HS-5 (cell line): Measurements from ENCODE around the gene ZNF646.

ENCODE experiments used
- DNase-seq: peaks from one replicate; pipeline ENCODE4 v3.0.0-alpha.2; 2012; ENCODE audit warnings: low read depth

Gene ZNF646

DNA sequence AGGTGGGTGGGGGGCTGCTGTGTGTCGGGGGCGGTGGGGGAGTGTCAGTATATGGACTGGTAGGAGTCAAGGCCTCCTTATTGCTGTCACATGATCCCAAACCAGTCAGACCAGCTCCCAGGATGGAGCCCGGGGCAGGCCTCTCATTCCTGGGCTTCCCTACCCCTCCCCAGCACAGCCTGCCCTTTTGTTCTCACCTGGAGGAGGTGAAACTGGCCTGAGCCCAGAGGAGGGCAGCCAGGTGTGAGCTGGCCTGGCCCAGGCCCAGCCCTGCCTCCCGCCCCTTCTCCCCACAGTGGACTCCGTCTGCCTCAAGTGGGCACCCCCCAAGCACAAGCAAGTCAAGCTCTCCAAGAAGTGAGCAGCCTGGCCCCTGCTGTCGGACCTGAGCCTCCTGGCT is 56.7 kb downstream of the ZNF646 start:
- no peak for DNase-seq

DNA sequence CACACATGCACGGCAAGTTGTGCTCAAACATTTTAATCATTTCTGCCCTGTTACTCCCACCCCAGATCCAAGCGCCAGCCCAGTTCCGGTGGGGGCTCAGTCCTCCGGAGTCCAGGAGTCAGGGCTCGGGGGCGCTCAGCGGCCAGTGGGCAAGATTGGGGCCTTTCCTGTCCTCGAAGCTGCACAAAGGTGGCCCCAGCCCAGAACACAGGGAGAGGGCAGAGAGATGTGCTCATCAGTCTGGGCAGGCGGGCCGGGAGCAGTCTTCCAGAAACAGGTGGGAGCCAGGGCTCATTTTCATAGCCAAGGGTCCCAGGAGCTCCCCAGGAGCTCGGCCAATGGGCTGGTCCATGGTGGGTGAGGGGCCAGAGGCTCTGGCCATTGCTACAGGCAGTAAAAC is 57.2 kb downstream of the ZNF646 start:
- DNase-seq = no peak

DNA sequence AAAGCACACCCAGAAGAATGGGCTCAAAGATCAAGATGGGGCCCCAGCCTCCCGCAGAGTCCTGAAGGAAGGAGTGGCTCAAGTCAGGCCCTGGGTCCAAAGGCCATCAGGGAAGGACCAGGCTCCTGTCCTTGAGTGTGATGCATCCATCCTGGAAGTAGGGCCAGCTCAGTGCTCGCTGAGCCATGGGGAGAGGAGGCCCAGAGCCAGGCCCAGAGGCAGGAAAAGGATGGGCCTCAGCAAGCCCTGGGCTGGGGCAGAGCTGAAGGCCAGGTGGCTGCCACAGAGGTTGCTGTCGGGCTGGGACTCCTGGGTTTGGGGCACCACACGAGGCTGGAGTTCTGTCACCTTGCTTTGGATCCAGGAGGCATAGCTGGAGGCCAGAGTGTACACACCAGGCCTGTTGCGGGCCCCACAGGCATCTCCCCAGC is 57.6 kb downstream of the ZNF646 start:
- no peak for DNase-seq

DNA sequence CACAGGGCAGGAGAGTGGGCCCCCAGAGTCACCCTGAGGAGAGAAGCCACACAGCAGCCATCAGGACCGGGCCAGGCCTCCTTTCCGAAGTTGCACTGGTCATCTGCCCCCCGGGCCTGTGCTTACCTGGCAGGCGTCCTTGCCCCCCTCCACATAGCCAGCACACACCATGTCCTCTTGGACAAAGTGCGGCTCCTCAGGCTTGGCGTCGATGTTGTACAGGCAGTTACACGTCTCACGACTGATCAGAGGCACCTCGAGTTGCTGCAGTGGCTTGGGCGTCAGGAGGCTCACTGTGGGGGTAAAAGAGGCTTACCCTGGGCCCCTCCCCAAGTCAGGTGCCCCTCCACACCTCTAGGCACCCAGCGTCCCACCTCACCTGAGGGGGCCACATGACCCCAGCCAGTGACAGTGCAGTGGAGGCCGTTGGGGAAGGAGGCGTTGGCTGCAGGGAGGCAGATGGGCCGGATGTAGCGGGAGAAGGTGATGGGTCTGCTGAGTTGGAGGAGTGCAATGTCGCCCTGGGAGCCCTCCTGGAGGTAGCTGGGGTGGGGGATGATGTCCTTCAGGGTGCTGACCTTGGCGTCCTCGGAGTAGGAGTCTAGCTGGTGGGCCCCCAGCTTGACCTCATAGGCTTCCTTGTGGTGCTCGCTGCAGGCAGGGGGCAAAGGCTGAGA is 58.2 kb downstream of the ZNF646 start:
- DNase-seq = no peak

DNA sequence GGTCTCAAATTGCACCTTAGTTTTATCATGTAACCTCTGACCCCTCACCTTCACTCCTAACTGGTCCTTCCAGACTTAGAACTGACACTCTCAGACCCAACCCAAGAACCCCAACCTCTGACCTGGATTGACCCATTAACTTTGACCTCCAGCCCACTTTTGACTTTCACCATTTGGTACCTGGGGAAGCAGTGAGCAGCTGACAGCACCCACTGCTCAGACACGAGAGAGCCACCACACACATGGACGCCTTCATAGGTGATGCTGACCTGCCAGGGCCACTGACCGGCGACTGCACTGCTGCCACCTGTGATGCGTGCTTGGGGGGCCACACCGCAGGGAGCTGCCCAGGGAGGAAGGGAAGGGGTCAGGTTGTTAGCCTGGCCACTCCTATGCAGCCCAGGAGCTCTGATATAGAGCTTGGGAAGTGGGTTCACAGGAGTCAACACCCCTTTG is 58.9 kb downstream of the ZNF646 start:
- DNase-seq = no peak
